GOT3 (cell line): ENCODE measurements around the gene UQCRC2.
"Not testable (repeated sequence)": the region's sequence is repeated elsewhere in the genome, so short reads cannot be mapped to it uniquely, and the experiment has no call there.

Experiments used
- DNase-seq: peaks from one replicate; lab custom pipeline; 2025; ENCODE audit warnings: mixed read lengths; lab: John Stamatoyannopoulos, UW

The UQCRC2 gene

GRCh38 chr16:21982108-21982507 is 28.9 kb downstream of the UQCRC2 start:
- no peak for DNase-seq

GRCh38 chr16:21984062-21984461 is 30.9 kb downstream of the UQCRC2 start:
- no peak for DNase-seq

- DNase-seq, result no peak
Measured at GRCh38 chr16:21985524-21985923, 32.4 kb downstream of the UQCRC2 start.

DNA sequence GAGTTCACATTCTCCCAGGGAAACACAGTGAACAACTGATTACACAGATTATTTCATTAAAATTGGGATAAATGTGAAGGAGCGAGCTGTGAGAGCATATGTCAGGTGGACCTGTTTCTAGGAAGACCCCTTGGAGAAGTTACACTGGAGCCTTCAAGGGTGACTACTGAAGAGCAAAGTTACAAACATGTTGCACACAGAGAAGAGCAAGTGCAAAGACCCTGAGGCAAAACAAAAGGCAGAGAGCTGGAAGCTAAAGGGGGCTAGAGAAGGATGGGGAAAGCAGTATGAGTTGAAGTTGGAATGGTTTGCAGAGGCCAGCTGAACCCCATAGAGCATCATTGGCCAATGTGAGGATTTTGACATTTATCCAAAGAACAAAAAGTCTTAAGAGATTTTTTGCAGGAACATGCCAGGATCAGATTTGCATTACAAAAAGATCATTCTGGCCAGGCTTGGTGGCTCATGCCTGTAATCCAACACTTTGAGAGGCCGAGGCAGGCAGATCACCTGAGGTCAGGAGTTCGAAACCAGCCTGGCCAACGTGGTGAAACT is 33.6 kb downstream of the UQCRC2 start:
- no peak for DNase-seq

GRCh38 chr16:21987498-21987897 is 34.3 kb downstream of the UQCRC2 start:
- DNase-seq, result no peak

DNA sequence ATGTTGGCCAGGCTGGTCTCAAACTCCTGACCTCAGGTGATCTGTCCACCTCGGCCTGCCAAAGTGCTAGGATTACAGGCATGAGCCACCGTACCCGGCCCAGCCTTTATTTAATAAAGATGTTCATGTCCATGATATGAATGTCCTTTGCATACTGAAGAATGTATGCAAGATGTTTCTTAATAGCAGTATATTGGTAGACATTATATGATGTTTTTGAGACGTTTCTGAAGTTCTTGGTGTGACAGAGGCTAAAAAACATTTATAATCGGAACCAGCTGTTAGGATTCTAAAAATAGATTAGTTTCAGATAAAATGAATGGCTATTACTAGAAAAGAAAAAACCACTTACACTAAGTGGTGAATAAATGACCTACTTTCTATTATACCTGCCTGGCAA is 36.0 kb downstream of the UQCRC2 start:
- DNase-seq, result no peak

DNA sequence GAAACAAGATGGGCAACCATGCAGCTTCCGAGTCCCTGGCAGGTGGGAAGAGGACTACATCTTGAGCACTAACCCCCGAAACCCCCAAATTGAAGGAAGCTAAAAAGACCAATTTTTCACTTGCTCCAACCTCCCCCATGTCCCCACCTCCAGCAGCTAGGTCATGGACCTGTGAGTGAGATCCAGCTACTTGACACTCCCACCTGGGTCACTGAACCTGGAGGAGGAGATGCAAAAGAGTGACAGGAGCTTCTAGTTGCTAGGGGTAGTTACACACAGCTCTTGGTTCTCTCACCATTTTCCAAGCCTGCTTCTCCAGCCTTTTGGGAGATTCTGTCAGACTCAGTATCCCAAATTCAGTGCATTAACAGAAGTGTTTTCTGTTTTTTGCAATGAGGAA is 36.6 kb downstream of the UQCRC2 start:
- no peak for DNase-seq

GRCh38 chr16:21990381-21990944 is 37.3 kb downstream of the UQCRC2 start:
- no peak for DNase-seq

GRCh38 chr16:21991621-21992020 is 38.5 kb downstream of the UQCRC2 start:
- DNase-seq, result no peak

DNA sequence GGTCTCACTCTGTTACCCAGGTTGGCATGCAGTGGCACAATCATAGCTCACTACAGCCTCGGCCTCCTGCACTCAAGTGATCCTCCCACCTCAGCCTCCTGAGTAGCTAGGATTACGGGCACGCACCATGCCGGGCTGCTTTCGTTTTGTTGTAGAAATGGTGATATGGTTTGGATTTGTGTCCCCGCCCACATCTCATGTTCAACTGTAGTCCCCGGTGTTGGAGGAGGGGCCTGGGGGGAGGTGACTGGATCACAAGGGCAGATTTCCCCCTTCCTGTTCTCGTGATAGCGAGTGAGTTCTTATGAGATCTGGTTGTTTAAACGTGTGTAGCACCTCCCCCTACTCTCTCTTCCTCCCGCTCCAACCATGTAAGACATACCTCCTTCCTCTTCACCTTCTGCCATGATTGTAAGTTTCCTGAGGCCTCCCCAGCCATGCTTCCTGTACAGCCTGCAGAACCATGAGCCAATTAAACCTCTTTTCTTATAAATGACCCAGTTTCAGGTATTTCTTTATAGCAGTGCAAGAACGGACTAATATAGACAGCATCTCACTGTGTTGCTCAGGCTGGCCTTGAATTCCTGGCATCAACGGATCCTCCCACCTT is 41.8 kb downstream of the UQCRC2 start:
- DNase-seq, result no peak

- DNase-seq, result no peak
Measured at GRCh38 chr16:21996923-21997696, 43.9 kb downstream of the UQCRC2 start.

- DNase-seq, result no peak
Measured at GRCh38 chr16:21997697-21998480, 44.7 kb downstream of the UQCRC2 start.

DNA sequence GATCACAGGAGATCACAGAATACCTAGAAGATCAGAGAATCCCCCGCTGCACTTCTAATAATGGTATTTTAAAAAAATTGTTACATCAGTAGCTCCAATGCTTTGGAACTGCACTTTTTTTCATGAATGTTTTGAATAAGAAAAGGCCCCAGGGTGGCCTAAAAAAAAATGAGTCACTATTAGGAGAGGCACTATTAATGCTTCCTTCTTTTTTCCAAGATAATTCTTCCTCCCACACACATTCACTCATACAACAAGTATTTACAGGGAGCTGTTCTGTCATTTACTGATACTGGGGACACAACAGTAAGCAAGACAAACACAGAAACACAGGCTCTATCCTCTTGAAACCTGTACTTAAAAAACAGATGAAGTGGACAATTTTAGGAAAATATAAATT is 48.4 kb downstream of the UQCRC2 start:
- no peak for DNase-seq

DNA sequence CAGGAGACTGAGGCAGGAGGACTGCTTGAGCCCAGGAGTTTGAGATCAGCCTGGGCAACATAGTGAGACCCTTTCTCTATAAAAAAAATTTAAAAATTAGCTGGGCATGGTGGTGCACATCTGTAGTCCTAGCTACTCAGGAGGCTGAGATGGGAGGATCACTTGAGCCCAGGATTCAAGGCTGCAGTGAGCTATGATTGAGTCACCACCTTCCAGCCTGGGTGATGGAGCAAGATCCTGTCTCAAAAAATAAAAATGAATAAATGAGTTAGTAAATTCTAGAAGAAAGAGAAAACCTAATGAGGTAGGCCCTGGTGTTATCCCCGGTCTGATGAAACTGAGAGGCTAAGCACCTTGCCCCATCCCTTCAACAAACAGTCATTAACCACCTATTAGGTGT is 48.9 kb downstream of the UQCRC2 start:
- not testable (repeated sequence) for DNase-seq

DNA sequence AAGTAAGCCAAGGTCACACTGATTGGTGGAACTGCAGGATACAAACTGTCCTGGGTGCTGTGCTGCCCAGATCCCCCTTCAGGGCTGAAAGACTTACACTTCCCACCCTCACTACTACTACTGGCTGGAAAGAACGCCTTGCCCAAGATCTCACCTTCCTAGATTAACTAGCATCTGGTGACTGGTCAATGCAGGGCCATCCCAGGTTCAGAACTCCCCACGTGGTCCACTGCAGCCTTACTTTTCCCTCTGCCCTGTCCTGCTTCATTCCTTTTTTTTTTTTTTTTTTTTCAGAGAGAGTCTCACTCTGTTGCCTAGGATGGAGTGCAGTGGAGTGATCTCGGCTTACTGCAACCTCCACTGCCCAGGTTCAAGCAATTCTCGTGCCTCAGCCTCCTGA is 50.0 kb downstream of the UQCRC2 start:
- no peak for DNase-seq

GRCh38 chr16:22004341-22004740 is 51.2 kb downstream of the UQCRC2 start:
- no peak for DNase-seq

GRCh38 chr16:22005746-22006145 is 52.6 kb downstream of the UQCRC2 start:
- no peak for DNase-seq

GRCh38 chr16:22006636-22007035 is 53.5 kb downstream of the UQCRC2 start:
- no peak for DNase-seq

- DNase-seq, result no peak
Measured at GRCh38 chr16:22007159-22007508, 54.0 kb downstream of the UQCRC2 start.

DNA sequence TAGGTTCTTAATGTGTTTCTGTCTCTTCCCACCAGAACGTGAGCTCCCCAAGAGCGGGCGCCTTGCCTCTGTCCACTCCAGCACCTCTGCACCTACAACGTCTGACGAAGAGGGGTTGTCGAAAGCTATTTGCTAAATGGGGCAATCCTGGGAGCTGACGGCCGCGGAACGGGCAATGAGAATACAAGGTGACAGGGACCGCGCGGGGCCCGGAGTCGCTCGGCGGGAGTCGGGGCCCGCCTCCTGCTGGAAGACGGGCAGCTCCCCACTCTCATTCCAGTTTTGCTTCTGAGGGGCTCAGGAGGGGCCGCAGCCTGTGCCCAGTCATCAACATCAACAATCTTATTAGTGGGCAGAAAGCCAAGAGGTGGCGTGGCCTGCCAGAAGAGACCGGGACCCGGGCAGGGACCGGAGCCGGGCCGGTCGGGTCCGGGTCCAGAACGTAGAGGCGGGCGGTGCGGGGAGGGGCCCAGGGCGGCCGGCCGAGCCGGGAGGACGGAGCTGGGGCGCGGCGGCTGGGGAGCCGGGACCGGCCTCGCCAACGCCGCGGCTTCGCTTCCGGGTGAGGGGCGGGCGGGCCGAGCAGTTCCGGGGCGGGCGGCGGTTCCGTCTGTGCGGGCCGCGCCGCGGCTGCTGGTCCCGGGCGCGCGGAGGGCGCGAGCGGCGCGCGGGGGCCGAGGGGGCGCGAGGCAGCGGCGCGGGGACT is 54.5 kb downstream of the UQCRC2 start, which contains the start of gene MOSMO:
MOSMO (plus strand) TSS at position 603 of the 706 bp plus-strand sequence. CDS start 191 bp downstream, outside the sequence.
- DNase-seq, result peak; percentile 16

DNA sequence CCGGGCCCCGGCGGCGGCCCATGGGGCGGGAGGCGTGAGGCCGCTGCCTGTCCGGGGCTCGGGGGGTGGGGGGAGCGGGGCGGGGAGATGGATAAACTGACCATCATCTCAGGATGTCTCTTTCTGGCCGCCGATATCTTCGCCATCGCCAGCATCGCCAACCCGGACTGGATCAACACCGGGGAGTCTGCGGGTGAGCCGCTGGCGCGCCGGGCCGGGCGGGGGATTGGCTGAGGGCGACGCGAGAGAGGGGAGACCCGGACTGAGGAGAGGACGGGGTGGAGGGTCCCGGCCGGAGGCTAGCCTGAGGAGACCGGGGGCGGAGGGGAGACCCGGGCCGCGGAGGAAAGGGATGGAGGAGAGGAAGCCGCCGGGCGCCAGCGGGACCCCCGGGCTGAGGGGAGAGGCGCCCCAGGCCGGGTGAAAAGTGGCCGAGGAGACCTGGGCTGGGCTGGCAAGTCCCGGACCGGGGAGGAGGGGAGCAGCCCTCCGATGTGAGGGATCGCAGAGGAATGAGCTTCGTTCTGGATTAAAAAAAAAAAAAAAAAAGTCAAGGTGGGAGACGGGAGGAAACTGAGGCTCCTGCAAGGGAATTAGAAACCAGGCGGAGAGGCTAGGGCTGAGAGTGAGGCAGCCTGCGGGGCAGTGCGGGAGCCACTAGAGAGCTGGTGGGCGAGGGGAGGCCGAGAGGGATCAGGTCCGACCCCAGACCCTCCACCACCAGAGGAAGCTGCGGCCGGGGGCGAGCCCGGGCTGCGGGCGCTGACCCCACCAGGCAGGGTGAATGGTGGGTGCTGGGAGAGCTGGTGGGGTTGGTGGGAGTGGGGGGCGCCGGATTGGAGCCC is 55.3 kb downstream of the UQCRC2 start:
- no peak for DNase-seq
